Measurements from ENCODE around the gene POC1A. TPM values are rescaled to one million over a fixed set of nuclear protein-coding genes. Genes with fewer than 3 reads are reported as not detected.

The POC1A gene
- polyA plus RNA-seq, 1 donor (not counting 4 experiments of a cell fraction or from before 2014, with no cell fraction given), result 11.5 TPM

GRCh38 chr3:52064561-52064960 lies 89.7 kb downstream of the POC1A start:
- dilution Hi-C loops (cut with MboI; ENCODE audit: extremely low pct_ligation_motif_present, low sequenced_read_pairs), result no loop called here
- H3K4me1 ChIP-seq (ENCODE audit: control insufficient read depth, extremely low read depth, insufficient read depth, low read length), result peaks cover 78% of the 10 kb centered on the region
- H3K79me2 ChIP-seq (ENCODE audit: control insufficient read depth, insufficient read depth, low read length), result no peaks in the 10 kb centered on the region
- H3K9me3 ChIP-seq (ENCODE audit: control insufficient read depth, low read depth, low read length), result no peaks in the 10 kb centered on the region
- H3K36me3 ChIP-seq (ENCODE audit: control insufficient read depth in 2 of 2, extremely low read depth in 1 of 2, insufficient read depth in 2 of 2, low read length in 2 of 2), result no peaks in the 10 kb centered on the region
- DNase-seq (ENCODE audit: low read depth, low spot score) (no peak), FAIRE-seq (no peak)
- H3K27ac ChIP-seq (ENCODE audit: control insufficient read depth, insufficient read depth, low read length), result peak overlapping the region; percentile 84
- H3K9ac ChIP-seq (ENCODE audit: control insufficient read depth, extremely low read depth, insufficient read depth, low read length), result no peak overlapping the region
- H3K9me1 ChIP-seq (ENCODE audit: control insufficient read depth, extremely low read depth, insufficient read depth, low read length), result peaks cover 2% of the 10 kb centered on the region
- no peak overlapping the region for H3K4me3 ChIP-seq (ENCODE audit: control insufficient read depth in 2 of 3, extremely low read depth in 1 of 3, insufficient read depth in 2 of 3, low read depth in 1 of 3, low read length in 3 of 3)
- no peaks in the 10 kb centered on the region for H4K20me1 ChIP-seq (ENCODE audit: control insufficient read depth, extremely low read depth, insufficient read depth, low read length)
- no peaks in the 10 kb centered on the region for H3K27me3 ChIP-seq (ENCODE audit: control insufficient read depth, extremely low read depth, insufficient read depth, low read length)
- no peak overlapping the region for H3K4me2 ChIP-seq (ENCODE audit: control insufficient read depth, extremely low read depth, insufficient read depth, low read depth, low read length)
- H2AFZ ChIP-seq (ENCODE audit: control insufficient read depth, low read length), result no peak overlapping the region
- no peak for TF ChIP-seq CTCF (optimal IDR thresholded peaks at IDR 0.05 in 1 of 3, IDR thresholded peaks at IDR 0.05 in 1 of 3, conservative IDR thresholded peaks at IDR 0.05 in 1 of 3; ENCODE audit: extremely low read depth in 1 of 3, insufficient read depth in 2 of 3, low read length in 3 of 3)
- no peak for TF ChIP-seq EZH2 (IDR thresholded peaks at IDR 0.05; ENCODE audit: low read length)

GRCh38 chr3:52063026-52063723 lies 91.0 kb downstream of the POC1A start:
- TF ChIP-seq CTCF (optimal IDR thresholded peaks at IDR 0.05 in 1 of 3, IDR thresholded peaks at IDR 0.05 in 1 of 3, conservative IDR thresholded peaks at IDR 0.05 in 1 of 3; ENCODE audit: extremely low read depth in 1 of 3, insufficient read depth in 2 of 3, low read length in 3 of 3), result peak in 1 of 3 experiments; percentile 21
- TF ChIP-seq EZH2 (IDR thresholded peaks at IDR 0.05; ENCODE audit: low read length), result no peak
- Histone ChIP-seq H3K27me3 (ENCODE audit: control insufficient read depth, extremely low read depth, insufficient read depth, low read length) (no peaks in the 10 kb centered on the region), H3K36me3 (ENCODE audit: control insufficient read depth in 2 of 2, extremely low read depth in 1 of 2, insufficient read depth in 2 of 2, low read length in 2 of 2) (no peaks in the 10 kb centered on the region), H3K9me3 (ENCODE audit: control insufficient read depth, low read depth, low read length) (no peaks in the 10 kb centered on the region), H4K20me1 (ENCODE audit: control insufficient read depth, extremely low read depth, insufficient read depth, low read length) (no peaks in the 10 kb centered on the region), H3K27ac (ENCODE audit: control insufficient read depth, insufficient read depth, low read length) (peak overlapping the region; percentile 96), H3K79me2 (ENCODE audit: control insufficient read depth, insufficient read depth, low read length) (peaks cover 4% of the 10 kb centered on the region), H3K4me2 (ENCODE audit: control insufficient read depth, extremely low read depth, insufficient read depth, low read depth, low read length) (peak overlapping the region; percentile 62), H3K4me1 (ENCODE audit: control insufficient read depth, extremely low read depth, insufficient read depth, low read length) (peaks cover 90% of the 10 kb centered on the region), H3K9me1 (ENCODE audit: control insufficient read depth, extremely low read depth, insufficient read depth, low read length) (peaks cover 2% of the 10 kb centered on the region), H3K4me3 (ENCODE audit: control insufficient read depth in 2 of 3, extremely low read depth in 1 of 3, insufficient read depth in 2 of 3, low read depth in 1 of 3, low read length in 3 of 3) (no peak overlapping the region), H2AFZ (ENCODE audit: control insufficient read depth, low read length) (peak overlapping the region; percentile 14), H3K9ac (ENCODE audit: control insufficient read depth, extremely low read depth, insufficient read depth, low read length) (peak overlapping the region; percentile 78)
- no peak for DNase-seq (ENCODE audit: low read depth, low spot score)
- dilution Hi-C loops (cut with MboI; ENCODE audit: extremely low pct_ligation_motif_present, low sequenced_read_pairs), result no loop called here
- FAIRE-seq, result no peak

All from keratinocyte (primary cell).